OCI-LY1 (cell line): ENCODE data around the gene LRRC45.

Experiments used
- CTCF ChIP-seq: fragments of 200-600 bp; sonication (generic), shearing (Covaris generic); IDR thresholded peaks from 2 replicates; pipeline ENCODE4 v1.5.1; 2017; ENCODE audit warnings: mild to moderate bottlenecking, antibody characterized with exemption, low read length, moderate library complexity, mixed read lengths
- EZH2 ChIP-seq: fragments of 200-600 bp; sonication (generic), shearing (Covaris generic); IDR thresholded peaks from 2 replicates; pipeline ENCODE4 v1.8.0; 2017; ENCODE audit warnings: borderline replicate concordance, mixed run types, mild to moderate bottlenecking, antibody characterized with exemption, low read length, moderate library complexity, mixed read lengths

GRCh38 chr17:81978524-81979298 is 44.4 kb upstream of the LRRC45 start:
- TF ChIP-seq EZH2 (no peak), CTCF (no peak)
